Uterus (tissue), 2 donors: ENCODE data around the gene CAVIN3.

Experiments
- POLR2A ChIP-seq, 2 donors: fragments of 450-650 bp; IDR thresholded peaks; one replicate each; pipeline ENCODE4 v1.6.1; 2016; ENCODE audit warnings: antibody characterized with exemption in 2 of 2, mild to moderate bottlenecking in 1 of 2, moderate library complexity in 1 of 2
- TF ChIP-seq, protein P1 (sequence below), 4 experiments: fragments of 200-600 bp in 2 of 4; fragments of 450-650 bp in 2 of 4; sonication (generic) in 2 of 4; IDR thresholded peaks; one replicate each; pipeline ENCODE4 v1.5.1; 2016 to 2019; ENCODE audit warnings: antibody characterized with exemption in 4 of 4, mild to moderate bottlenecking in 2 of 4, moderate library complexity in 1 of 4

DNA sequence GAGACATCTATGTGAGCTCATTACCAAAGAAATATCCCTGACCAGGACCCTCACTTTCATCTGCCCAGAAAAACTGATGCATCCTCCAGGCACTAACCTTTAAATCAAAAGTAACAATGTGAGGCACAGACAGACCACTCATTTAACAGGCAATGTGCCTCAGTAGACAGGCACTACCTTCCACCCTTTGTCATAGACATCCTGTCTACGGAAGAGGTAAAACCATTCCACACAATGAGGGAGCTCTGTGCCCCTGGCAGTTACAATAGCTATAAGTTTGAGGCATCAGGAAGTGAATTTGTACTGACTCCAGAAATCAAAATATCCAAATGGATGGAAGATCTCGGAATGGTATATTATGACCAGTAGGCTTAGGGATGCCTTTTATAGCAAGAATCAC, 6.7 kb upstream of the CAVIN3 start:
- TF ChIP-seq, protein P1, sequence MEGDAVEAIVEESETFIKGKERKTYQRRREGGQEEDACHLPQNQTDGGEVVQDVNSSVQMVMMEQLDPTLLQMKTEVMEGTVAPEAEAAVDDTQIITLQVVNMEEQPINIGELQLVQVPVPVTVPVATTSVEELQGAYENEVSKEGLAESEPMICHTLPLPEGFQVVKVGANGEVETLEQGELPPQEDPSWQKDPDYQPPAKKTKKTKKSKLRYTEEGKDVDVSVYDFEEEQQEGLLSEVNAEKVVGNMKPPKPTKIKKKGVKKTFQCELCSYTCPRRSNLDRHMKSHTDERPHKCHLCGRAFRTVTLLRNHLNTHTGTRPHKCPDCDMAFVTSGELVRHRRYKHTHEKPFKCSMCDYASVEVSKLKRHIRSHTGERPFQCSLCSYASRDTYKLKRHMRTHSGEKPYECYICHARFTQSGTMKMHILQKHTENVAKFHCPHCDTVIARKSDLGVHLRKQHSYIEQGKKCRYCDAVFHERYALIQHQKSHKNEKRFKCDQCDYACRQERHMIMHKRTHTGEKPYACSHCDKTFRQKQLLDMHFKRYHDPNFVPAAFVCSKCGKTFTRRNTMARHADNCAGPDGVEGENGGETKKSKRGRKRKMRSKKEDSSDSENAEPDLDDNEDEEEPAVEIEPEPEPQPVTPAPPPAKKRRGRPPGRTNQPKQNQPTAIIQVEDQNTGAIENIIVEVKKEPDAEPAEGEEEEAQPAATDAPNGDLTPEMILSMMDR (IDR thresholded peaks at IDR 0.05): no peak
- TF ChIP-seq POLR2A (IDR thresholded peaks at IDR 0.05): no peak
